ENCODE results near the gene ENAH.

ENAH gene

GRCh38 chr1:225468270-225469020 lies 184.5 kb downstream of the ENAH start:
- no peak for DNase-seq

DNA sequence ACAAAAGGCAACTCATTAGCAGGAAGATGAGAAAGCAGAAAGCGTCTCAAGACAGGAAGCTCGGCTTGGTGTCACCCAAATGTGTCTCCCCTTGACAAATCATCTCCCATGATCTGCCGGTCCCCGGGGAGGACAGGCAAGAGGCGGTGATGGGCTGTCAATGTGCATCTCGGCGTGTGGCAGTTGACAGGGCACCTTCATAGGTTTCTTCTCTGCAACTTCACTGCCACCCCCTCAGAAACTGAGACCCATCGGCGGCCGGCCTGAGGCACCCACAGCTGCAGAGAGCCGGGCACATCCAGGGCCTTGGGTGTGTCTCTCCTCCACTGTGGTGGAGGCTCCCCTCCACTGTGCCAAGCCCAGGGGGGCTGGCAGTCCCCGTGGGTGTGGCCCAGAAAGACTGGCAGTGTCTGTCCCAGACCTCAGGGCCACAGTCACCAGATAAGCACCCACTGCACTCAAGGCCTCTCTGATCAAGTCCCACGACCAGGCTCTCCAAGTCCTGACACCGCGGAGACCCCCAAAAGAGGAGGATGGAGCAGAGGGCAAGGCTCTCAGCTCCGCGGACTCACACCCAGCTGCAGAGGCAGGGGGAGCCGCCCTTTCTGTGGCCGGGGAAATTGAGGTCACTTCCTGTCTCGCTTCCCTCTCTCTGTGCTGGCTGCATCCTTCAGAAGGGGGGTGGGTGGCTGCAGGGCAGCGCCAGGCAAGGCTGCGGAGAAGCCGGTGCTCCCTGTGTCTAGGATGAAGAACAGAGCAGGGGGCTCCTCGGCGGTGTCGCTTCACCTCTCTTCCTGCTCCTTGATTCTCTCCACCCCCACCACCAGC lies 185.5 kb downstream of the ENAH start:
- DNase-seq: no peak

- no peak for DNase-seq
Observed at GRCh38 chr1:225466848-225467192, 186.1 kb downstream of the ENAH start.

GRCh38 chr1:225465793-225466517 lies 187.0 kb downstream of the ENAH start:
- no peak for DNase-seq

GRCh38 chr1:225464851-225465792 lies 187.8 kb downstream of the ENAH start:
- no peak for DNase-seq

GRCh38 chr1:225462714-225463574 lies 190.0 kb downstream of the ENAH start:
- DNase-seq: no peak

DNA sequence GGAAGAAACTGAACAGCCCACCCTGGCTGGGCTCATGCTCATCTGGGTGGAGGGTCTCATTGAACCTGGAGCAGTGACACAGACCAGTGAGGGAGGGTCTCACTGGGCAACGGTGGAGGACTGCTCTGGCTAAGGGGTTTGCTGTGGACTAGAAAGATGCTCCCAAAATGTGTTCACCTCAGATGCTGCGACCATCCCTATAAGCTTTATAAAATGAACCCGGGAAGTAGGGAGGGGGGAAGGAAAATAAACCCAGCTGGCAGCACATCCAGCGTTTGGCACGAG lies 190.6 kb downstream of the ENAH start:
- no peak for DNase-seq

GRCh38 chr1:225461533-225462428 lies 191.1 kb downstream of the ENAH start:
- DNase-seq: no peak

- DNase-seq: no peak
Observed at GRCh38 chr1:225460737-225461532, 192.0 kb downstream of the ENAH start.

DNA sequence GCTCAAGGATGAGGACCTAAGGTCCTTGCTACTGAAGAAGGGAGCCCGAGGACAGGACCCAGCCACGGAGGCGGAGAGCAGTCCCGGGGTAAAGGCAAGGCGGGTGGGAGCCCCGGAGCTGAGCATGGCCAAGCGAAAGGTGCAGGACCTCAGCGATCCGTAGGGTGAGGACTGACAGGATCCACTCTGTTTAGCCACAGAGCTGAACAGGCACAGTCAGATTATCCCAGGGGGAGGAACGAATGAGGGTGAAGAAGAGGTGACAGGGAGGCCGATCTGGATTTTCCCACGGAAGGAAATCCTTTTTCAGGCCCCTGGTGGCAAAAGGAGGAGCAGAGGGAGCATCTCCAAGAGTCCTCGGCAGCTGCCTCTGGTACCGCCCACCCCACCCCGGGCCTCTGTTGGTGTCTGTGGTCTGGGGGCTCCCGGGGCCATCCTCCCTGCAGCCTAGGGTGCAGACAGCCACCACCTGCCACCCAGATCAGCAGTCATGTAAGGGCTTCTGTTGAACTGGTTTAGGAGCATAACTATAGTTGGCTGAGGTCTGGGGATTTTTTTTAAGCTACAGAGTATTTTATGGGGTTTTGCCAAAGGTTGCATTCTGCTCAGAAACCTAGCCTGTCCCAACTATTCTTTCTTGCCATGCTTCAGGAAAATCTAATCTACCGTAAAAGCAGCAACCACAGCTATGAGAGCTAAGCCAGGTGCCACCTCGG lies 192.7 kb downstream of the ENAH start:
- DNase-seq: no peak

DNA sequence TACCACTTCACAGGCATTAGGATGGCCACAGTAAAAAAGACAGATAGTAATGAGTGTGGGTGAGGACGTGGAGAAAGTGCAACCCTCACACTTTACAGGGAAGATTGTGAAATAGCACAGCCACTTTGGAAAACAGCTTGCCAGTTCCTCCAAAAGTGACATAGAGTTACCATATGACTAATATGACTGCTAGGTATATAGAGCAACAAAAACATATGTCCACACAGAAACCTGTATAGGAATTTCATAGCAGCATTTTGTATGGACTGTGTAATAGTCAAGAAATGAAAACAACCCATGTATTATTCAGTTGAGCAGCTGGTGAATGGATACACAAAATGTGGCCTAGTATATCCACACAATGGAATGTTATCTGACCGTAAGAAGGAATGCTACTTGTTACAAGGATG lies 194.7 kb downstream of the ENAH start:
- no peak for DNase-seq

DNA sequence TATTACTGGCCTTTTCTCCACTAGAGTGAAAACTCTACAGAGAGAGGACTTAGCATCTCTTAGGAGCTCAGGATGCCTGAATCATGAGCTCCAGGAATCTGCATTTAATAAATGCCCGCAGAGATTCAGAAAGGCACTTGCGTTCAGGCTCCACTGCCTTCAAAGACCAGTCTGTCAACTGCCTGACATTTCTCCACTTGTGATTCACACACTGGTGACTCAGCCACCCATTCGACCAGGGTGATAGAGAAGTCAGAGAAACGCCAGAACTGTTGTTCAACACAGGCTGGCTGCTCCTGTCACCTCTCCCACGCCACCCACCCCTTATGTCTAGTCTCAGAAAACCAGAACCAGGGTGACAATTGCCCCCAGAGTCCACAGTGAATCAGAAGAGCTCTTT lies 198.2 kb downstream of the ENAH start:
- DNase-seq: no peak

- no peak for DNase-seq
Observed at GRCh38 chr1:225453797-225454648, 198.9 kb downstream of the ENAH start.

DNA sequence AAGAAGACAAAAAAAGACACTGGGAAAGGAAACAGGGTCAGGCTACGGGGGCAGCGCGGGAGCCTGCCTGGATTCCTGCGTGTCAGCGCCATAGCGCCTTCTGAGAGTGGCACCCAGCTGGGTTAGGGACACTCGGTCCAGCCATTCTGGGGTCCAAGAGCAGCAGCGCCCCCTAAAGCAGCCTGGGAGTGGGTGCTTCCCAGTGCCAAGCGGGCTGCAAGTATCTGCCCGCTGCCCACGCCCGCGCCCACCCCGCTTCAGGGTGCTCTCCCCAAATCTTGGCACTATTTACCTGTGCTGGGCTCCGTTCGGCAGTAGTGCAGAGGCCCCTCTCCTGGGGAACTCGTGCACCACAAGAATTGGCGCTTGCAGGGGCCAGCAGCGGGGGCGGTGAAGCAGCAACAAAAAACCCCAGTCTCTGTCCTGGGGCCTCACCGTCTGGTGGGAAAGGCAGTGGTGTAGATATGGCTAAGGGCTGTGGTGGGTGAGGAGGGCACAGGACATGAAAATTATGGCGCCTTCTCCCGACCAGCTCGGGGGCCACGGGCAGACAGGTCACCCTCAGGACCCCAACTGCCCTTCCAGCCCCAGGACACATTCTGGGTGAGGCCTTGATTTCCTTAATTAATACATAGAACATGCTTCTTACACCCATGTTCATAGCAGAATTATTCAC lies 200.9 kb downstream of the ENAH start:
- DNase-seq: no peak

DNA sequence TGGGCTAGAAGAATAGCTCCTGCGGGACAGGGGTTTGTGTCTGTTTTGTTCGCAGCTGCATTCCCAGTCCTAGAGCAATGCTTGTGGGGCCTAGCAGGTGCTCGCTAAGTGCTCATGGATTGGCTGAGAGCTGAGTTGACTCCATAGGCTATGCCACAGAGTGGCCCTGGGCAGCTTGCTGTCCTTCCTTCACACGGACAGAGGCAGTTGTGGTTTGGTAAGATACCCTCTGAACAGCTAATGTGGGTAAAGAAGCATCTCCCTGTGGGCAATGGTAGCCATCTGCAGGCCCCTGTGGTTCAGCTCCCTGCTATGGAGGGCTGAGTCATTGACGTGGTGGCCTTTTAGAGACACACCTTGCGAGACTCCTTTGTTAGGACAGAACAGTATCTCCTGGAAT lies 201.6 kb downstream of the ENAH start:
- DNase-seq: no peak

DNA sequence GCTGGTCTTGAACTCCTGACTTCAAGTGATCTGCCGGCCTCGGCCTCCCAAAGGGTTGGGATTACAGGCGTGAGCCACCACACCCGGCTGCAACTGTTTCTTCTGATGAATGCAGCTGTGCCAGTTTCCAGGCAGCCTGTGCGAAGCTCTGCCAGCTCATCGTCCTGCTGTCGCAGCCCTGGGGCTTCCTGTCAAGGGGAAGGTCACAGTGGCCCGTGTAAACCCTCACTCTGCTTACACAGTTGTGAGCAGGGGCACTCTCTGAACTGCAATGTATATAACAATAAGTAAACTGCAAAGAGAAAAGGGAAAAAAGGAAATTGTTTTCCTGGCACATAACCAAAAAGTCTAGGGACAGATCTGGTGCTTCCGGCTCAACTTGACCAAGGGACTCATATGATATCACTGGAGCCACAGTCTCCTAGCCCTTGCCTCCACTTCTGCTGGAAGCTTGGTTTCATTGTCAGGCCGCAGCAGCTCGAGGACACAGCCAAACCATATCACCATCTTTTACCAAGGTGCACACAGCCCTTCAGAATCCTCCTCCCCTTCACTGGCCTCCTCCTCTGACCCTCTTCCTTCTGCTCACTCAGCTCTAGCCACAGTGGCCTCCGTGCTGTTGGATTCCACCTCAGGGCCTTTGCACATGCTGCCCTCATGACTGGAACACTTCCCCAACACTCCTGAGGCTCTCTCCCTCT lies 202.3 kb downstream of the ENAH start:
- DNase-seq: no peak

- DNase-seq: no peak
Observed at GRCh38 chr1:225449774-225450173, 203.1 kb downstream of the ENAH start.

All from T1000 (cell line).